Measurements from ENCODE around the gene B3GNT5. TPM values are rescaled to one million over a fixed set of nuclear protein-coding genes. Genes with fewer than 3 reads are reported as not detected.

The B3GNT5 gene
- total RNA-seq, 2 experiments from 2014 or later = 0.60 to 0.73 TPM

GRCh38 chr3:183275418-183275817 is 22.4 kb downstream of the B3GNT5 start:
- ChIA-PET CTCF (no interaction called here), POLR2A (no interaction called here)
- Histone ChIP-seq H3K4me1 (ENCODE audit: insufficient read depth, low read length) (no peaks in the 10 kb centered on the region), H3K4me3 (ENCODE audit: low read length) (no peak overlapping the region), H3K36me3 (ENCODE audit: insufficient read depth, low read length) (no peaks in the 10 kb centered on the region), H3K27ac (ENCODE audit: low read depth in 1 of 2, low read length in 2 of 2) (no peak overlapping the region), H3K9me3 (ENCODE audit: control insufficient read depth in 1 of 2, insufficient read depth in 1 of 2, low read length in 2 of 2) (no peaks in the 10 kb centered on the region), H3K27me3 (ENCODE audit: control insufficient read depth in 1 of 2, insufficient read depth in 2 of 2, low read length in 2 of 2) (no peaks in the 10 kb centered on the region)
- no peaks in the 10 kb centered on the region for H3K36me3 Mint-ChIP-seq (ENCODE audit: low read depth)
- H3K4me3 Mint-ChIP-seq = no peak overlapping the region
- no peak overlapping the region for H3K27ac Mint-ChIP-seq
- peaks cover 4% of the 10 kb centered on the region for H3K4me1 Mint-ChIP-seq (ENCODE audit: low read depth)
- ATAC-seq (ENCODE audit: poor library complexity) (peak; percentile 55), DNase-seq (peak in 2 of 14 experiments; percentile 54 to 58)
- H3K27me3 Mint-ChIP-seq = no peaks in the 10 kb centered on the region
- intact Hi-C loops (cut with DNase I, micrococcal nuclease) = no loop called here
- no peak for TF ChIP-seq CTCF (IDR thresholded peaks at IDR 0.05)
- H3K9me3 Mint-ChIP-seq = no peaks in the 10 kb centered on the region

GRCh38 chr3:183275937-183276336 is 22.9 kb downstream of the B3GNT5 start:
- no peaks in the 10 kb centered on the region for H3K27me3 Mint-ChIP-seq
- no peaks in the 10 kb centered on the region for H3K36me3 ChIP-seq (ENCODE audit: insufficient read depth, low read length)
- no peaks in the 10 kb centered on the region for H3K9me3 ChIP-seq (ENCODE audit: control insufficient read depth in 1 of 2, insufficient read depth in 1 of 2, low read length in 2 of 2)
- H3K9me3 Mint-ChIP-seq = no peaks in the 10 kb centered on the region
- no peaks in the 10 kb centered on the region for H3K36me3 Mint-ChIP-seq (ENCODE audit: low read depth)
- ATAC-seq (ENCODE audit: poor library complexity) = no peak
- no peak overlapping the region for H3K27ac ChIP-seq (ENCODE audit: low read depth in 1 of 2, low read length in 2 of 2)
- ChIA-PET POLR2A (no interaction called here), CTCF (no interaction called here)
- H3K4me1 Mint-ChIP-seq (ENCODE audit: low read depth) = peaks cover 4% of the 10 kb centered on the region
- no peaks in the 10 kb centered on the region for H3K27me3 ChIP-seq (ENCODE audit: control insufficient read depth in 1 of 2, insufficient read depth in 2 of 2, low read length in 2 of 2)
- no peaks in the 10 kb centered on the region for H3K4me1 ChIP-seq (ENCODE audit: insufficient read depth, low read length)
- intact Hi-C loops (cut with DNase I, micrococcal nuclease) = no loop called here
- DNase-seq = no peak
- H3K27ac Mint-ChIP-seq = no peak overlapping the region
- H3K4me3 ChIP-seq (ENCODE audit: low read length) = no peak overlapping the region
- H3K4me3 Mint-ChIP-seq = no peak overlapping the region
- no peak for TF ChIP-seq CTCF (IDR thresholded peaks at IDR 0.05)

- no peak overlapping the region for H3K27ac ChIP-seq (ENCODE audit: low read depth in 1 of 2, low read length in 2 of 2)
- no peak overlapping the region for H3K4me3 Mint-ChIP-seq
- DNase-seq (no peak), ATAC-seq (ENCODE audit: poor library complexity) (no peak)
- TF ChIP-seq CTCF (IDR thresholded peaks at IDR 0.05) = no peak
- no peaks in the 10 kb centered on the region for H3K9me3 ChIP-seq (ENCODE audit: control insufficient read depth in 1 of 2, insufficient read depth in 1 of 2, low read length in 2 of 2)
- no peaks in the 10 kb centered on the region for H3K36me3 Mint-ChIP-seq (ENCODE audit: low read depth)
- H3K27me3 Mint-ChIP-seq = no peaks in the 10 kb centered on the region
- no peaks in the 10 kb centered on the region for H3K36me3 ChIP-seq (ENCODE audit: insufficient read depth, low read length)
- no peaks in the 10 kb centered on the region for H3K27me3 ChIP-seq (ENCODE audit: control insufficient read depth in 1 of 2, insufficient read depth in 2 of 2, low read length in 2 of 2)
- POLR2A ChIA-PET = no interaction called here
- H3K4me1 Mint-ChIP-seq (ENCODE audit: low read depth) = peaks cover 4% of the 10 kb centered on the region
- CTCF ChIA-PET = no interaction called here
- intact Hi-C loops (cut with DNase I, micrococcal nuclease) = no loop called here
- H3K9me3 Mint-ChIP-seq = no peaks in the 10 kb centered on the region
- H3K4me3 ChIP-seq (ENCODE audit: low read length) = no peak overlapping the region
- H3K27ac Mint-ChIP-seq = no peak overlapping the region
- H3K4me1 ChIP-seq (ENCODE audit: insufficient read depth, low read length) = no peaks in the 10 kb centered on the region
Measured at GRCh38 chr3:183277260-183277659, 24.2 kb downstream of the B3GNT5 start.
